22Rv1 (cell line): ENCODE results near the gene IL20RA.

Experiments used
- H3K27ac ChIP-seq: fragments of 450-650 bp; 2 replicates; pipeline ENCODE4 v1.5.1; 2017
- CTCF ChIP-seq: fragments of 450-650 bp; IDR thresholded peaks from 2 replicates; pipeline ENCODE4 v1.5.1; 2017; ENCODE audit warnings: mild to moderate bottlenecking
- ZFX ChIP-seq: fragments of 450-650 bp; IDR thresholded peaks from 2 replicates; pipeline ENCODE4 v1.6.1; 2017; ENCODE audit warnings: antibody characterized with exemption, borderline replicate concordance

IL20RA gene, protein sequence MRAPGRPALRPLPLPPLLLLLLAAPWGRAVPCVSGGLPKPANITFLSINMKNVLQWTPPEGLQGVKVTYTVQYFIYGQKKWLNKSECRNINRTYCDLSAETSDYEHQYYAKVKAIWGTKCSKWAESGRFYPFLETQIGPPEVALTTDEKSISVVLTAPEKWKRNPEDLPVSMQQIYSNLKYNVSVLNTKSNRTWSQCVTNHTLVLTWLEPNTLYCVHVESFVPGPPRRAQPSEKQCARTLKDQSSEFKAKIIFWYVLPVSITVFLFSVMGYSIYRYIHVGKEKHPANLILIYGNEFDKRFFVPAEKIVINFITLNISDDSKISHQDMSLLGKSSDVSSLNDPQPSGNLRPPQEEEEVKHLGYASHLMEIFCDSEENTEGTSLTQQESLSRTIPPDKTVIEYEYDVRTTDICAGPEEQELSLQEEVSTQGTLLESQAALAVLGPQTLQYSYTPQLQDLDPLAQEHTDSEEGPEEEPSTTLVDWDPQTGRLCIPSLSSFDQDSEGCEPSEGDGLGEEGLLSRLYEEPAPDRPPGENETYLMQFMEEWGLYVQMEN

GRCh38 chr6:137044366-137045221, at the start of gene IL20RA:
Gene IL20RA, minus strand, starts transcription at chr6:137044965. Its CDS starts 237 bp downstream, at chr6:137044728.
- TF ChIP-seq CTCF (peak; percentile 18), ZFX (no peak)
- no peak within 1 kb of the TSS for H3K27ac ChIP-seq

DNA sequence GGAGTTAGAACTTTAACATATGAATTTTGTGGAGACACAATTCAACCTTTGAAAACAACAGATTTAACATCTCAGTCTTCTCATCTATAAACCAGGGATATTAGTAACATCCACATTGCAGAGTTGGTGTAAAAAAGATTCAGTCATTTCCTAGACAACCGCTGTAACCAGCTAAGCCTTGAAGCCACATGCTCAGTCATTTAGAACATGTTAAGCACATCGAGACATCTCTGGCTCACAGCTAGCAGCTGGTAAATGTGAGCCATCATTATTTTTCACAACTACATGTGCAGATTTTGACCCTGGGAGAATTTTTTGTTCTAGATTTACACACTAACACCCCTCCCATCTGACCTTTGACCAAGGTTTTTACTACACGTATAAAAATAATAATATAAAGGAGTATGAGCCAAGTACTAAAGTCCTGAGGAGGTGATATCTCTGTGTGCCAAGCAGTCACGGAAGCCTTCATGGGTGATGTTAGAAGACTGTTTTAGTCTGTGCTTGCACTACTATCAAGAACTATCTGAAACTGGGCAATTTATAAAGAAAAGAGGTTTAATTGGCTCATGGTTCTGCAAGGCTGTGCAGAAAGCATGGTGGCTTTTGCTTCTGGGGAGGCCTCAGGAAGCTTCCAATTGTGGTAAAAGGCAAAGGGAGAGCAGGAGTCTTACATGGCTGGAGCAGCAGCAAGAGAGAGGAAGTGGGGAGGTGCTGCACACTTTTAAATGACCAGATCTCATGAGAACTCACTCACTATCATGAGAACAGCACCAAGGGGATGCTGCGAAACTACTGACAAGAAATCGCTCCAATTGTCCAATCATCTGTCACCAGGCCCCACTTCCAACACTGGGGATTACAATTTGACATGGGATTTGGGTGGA, 48.7 kb upstream of the IL20RA start:
- H3K27ac ChIP-seq = no peak overlapping the region
- TF ChIP-seq ZFX (no peak), CTCF (no peak)

DNA sequence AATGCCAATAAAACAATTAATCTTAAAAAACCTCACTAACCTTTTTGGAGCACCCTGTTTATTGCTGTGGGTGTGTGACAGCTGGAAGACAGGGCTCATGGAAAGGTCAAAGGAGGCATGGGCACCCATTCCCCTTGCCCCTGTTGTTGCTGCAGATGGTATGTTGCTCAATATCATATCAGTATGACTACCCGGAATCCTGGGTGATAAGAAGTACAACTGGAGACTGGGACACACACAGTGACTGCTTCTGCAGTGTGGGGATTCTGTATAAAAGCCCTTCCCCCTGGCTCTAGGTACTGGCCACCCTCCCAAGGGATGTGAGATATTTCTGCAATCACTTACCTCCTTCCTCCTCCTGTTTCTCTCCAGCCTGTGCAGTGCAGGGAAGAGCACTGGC, 47.3 kb upstream of the IL20RA start:
- no peak for TF ChIP-seq CTCF
- no peak for TF ChIP-seq ZFX
- H3K27ac ChIP-seq = no peak overlapping the region

- H3K27ac ChIP-seq = no peak overlapping the region
- TF ChIP-seq ZFX (no peak), CTCF (no peak)
These were observed 44.5 kb upstream of the IL20RA start for GRCh38 chr6:137089305-137089704.

DNA sequence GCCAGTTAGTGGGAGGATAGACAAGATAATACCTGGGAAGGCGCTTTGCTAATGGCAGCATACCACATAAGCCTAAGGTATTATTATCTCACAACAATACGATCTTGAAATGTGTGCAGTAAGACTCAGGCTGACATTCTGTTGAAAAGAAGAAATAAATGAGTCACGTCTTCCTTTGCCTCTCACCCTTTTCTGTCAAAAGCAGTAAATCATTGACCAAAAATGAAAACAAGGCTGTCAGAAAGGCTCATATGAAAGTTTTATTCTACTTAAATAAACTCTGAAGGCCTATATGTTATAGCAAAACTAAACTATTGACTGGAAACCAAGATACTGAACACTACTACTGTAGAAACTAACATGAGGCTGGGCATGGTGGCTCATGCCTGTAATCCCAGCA, 43.1 kb upstream of the IL20RA start:
- TF ChIP-seq ZFX (no peak), CTCF (no peak)
- H3K27ac ChIP-seq = no peak overlapping the region

GRCh38 chr6:137086031-137086430, 41.3 kb upstream of the IL20RA start:
- no peak overlapping the region for H3K27ac ChIP-seq
- TF ChIP-seq ZFX = no peak
- TF ChIP-seq CTCF = no peak
